Activated naive CD4-positive, alpha-beta T cell treated with Interleukin-2 at 50 U/mL for 16 hours (primary cell): Measurements from ENCODE around the gene HOXD9.

ENCODE experiments used
- DNase-seq: peaks from one replicate; pipeline ENCODE4 v3.0.0-alpha.2; 2020

The HOXD9 gene

GRCh38 chr2:176122683-176123410 lies at the start of gene HOXD9:
Gene HOXD9, plus strand, starts transcription at chr2:176122719. Its CDS starts 50 bp downstream, at chr2:176122769.
- DNase-seq, result no peak

- DNase-seq, result no peak
Measured at GRCh38 chr2:176072951-176073904, 49.3 kb upstream of the HOXD9 start.

- DNase-seq, result no peak
Measured at GRCh38 chr2:176074919-176075425, 47.5 kb upstream of the HOXD9 start.

- no peak for DNase-seq
Measured at GRCh38 chr2:176075481-176075880, 47.0 kb upstream of the HOXD9 start.

GRCh38 chr2:176076063-176076462 lies 46.5 kb upstream of the HOXD9 start:
- DNase-seq, result no peak

- DNase-seq, result no peak
Measured at GRCh38 chr2:176076796-176077195, 45.7 kb upstream of the HOXD9 start.

GRCh38 chr2:176078541-176079284 lies 43.8 kb upstream of the HOXD9 start:
- DNase-seq, result no peak

- DNase-seq, result no peak
Measured at GRCh38 chr2:176079285-176079830, 43.2 kb upstream of the HOXD9 start.

GRCh38 chr2:176079831-176080539 lies 42.5 kb upstream of the HOXD9 start:
- DNase-seq, result no peak

GRCh38 chr2:176080540-176081375 lies 41.8 kb upstream of the HOXD9 start:
- DNase-seq, result no peak

GRCh38 chr2:176081376-176081836 lies 41.1 kb upstream of the HOXD9 start:
- DNase-seq, result no peak

GRCh38 chr2:176081837-176082524 lies 40.5 kb upstream of the HOXD9 start:
- no peak for DNase-seq

- no peak for DNase-seq
Measured at GRCh38 chr2:176082525-176082823, 40.0 kb upstream of the HOXD9 start.

- no peak for DNase-seq
Measured at GRCh38 chr2:176082824-176083751, 39.4 kb upstream of the HOXD9 start.

GRCh38 chr2:176083796-176084261 lies 38.7 kb upstream of the HOXD9 start, which contains the start of gene EVX2:
Gene EVX2, minus strand, starts transcription at chr2:176083962. Its CDS starts 186 bp downstream, at chr2:176083776.
- DNase-seq, result no peak

GRCh38 chr2:176084611-176085119 lies 37.9 kb upstream of the HOXD9 start:
- DNase-seq, result no peak

GRCh38 chr2:176085120-176085788 lies 37.3 kb upstream of the HOXD9 start:
- no peak for DNase-seq
